SK-N-SH (cell line): Measurements from ENCODE around the gene HAT1. TPM values are rescaled to one million over a fixed set of nuclear protein-coding genes. Genes with fewer than 3 reads are reported as not detected.

Experiments used
- CTCF ChIA-PET: fragments of 300-600, 350-600 bp; formaldehyde crosslinking; extraction: SDS; loops from one replicate; lab custom pipeline; 2021; lab: Yijun Ruan, JAX
- POLR2A ChIA-PET: fragments of 350-600 bp; sonication (Branson Sonifier 250); formaldehyde crosslinking; extraction: SDS; loops from one replicate; lab custom pipeline; 2020; ENCODE audit warnings: antibody characterized with exemption, inconsistent platforms; lab: Yijun Ruan, JAX
- DNase-seq: peaks from one replicate; pipeline ENCODE4 v3.0.0; 2012
- H2AFZ ChIP-seq: fragments of 200-600 bp; sonication (generic); 2 replicates; pipeline ENCODE4 v1.8.1; 2016; ENCODE audit warnings: antibody characterized with exemption, mild to moderate bottlenecking, low read depth
- H3F3A ChIP-seq: fragments of 200-600 bp; sonication (generic); replicated peaks from 2 replicates; pipeline ENCODE3; 2016; ENCODE audit warnings: antibody characterized with exemption, mild to moderate bottlenecking; ENCODE audit not compliant: insufficient read depth
- H3K27ac ChIP-seq, 2 experiments: fragments of 200-500 bp in 1 of 2; fragments of 200-600 bp in 1 of 2; sonication (Bioruptor generic) in 1 of 2; sonication (generic), shearing (Covaris generic) in 1 of 2; 2 replicates each; pipeline versions ENCODE4 v1.5.1 to v1.6.1; 2014 to 2016; ENCODE audit warnings: low read depth in 2 of 2, inconsistent platforms in 1 of 2, low read length in 1 of 2, mild to moderate bottlenecking in 1 of 2, mixed read lengths in 1 of 2
- H3K27me3 ChIP-seq: fragments of 200-600 bp; sonication (generic), shearing (Covaris generic); 2 replicates; pipeline ENCODE4 v1.6.1; 2016; ENCODE audit warnings: mixed run types; ENCODE audit not compliant: insufficient read depth
- H3K36me3 ChIP-seq, 2 experiments: fragments of 200-500 bp in 1 of 2; fragments of 200-600 bp in 1 of 2; sonication (Bioruptor generic) in 1 of 2; sonication (generic) in 1 of 2; replicated peaks in 1 of 2; 2 replicates each; pipeline versions ENCODE3 to v1.5.1; 2014 to 2016; ENCODE audit warnings: low read length in 1 of 2, mild to moderate bottlenecking in 1 of 2; ENCODE audit not compliant: insufficient read depth in 2 of 2, control insufficient read depth in 1 of 2
- H3K4me1 ChIP-seq, 2 experiments: fragments of 200-500 bp in 1 of 2; fragments of 200-600 bp in 1 of 2; sonication (Bioruptor generic) in 1 of 2; sonication (generic), shearing (Covaris generic) in 1 of 2; 2 replicates each; pipeline versions ENCODE4 v1.5.1 to v1.6.1; 2014 to 2016; ENCODE audit warnings: low read depth in 1 of 2, low read length in 1 of 2, mixed run types in 1 of 2; ENCODE audit not compliant: insufficient read depth in 2 of 2, control insufficient read depth in 1 of 2
- H3K4me2 ChIP-seq: fragments of 200-600 bp; sonication (generic), shearing (Covaris generic); 2 replicates; pipeline ENCODE4 v1.6.1; 2017; ENCODE audit warnings: mixed run types
- H3K4me3 ChIP-seq, 2 experiments: fragments of 200-500 bp in 1 of 2; fragments of 200-600 bp in 1 of 2; sonication (Bioruptor generic) in 1 of 2; sonication (generic), shearing (Covaris generic) in 1 of 2; 2 replicates each; pipeline versions ENCODE4 v1.5.1 to v1.8.1; 2014 to 2016; ENCODE audit warnings: low read depth in 2 of 2, inconsistent platforms in 1 of 2, low read length in 1 of 2, mild to moderate bottlenecking in 1 of 2, mixed read lengths in 1 of 2, moderate library complexity in 1 of 2
- H3K79me2 ChIP-seq: fragments of 200-600 bp; sonication (generic); 2 replicates; pipeline ENCODE4 v1.8.1; 2017; ENCODE audit warnings: mild to moderate bottlenecking; ENCODE audit not compliant: insufficient read depth
- H3K9ac ChIP-seq: fragments of 200-600 bp; sonication (generic); 2 replicates; pipeline ENCODE4 v1.6.1; 2017; ENCODE audit warnings: mixed run types
- H3K9me2 ChIP-seq: fragments of 200-600 bp; sonication (generic); 2 replicates; pipeline ENCODE4 v1.6.1; 2017; ENCODE audit warnings: mixed run types
- H3K9me3 ChIP-seq: fragments of 200-600 bp; sonication (generic); 2 replicates; pipeline ENCODE4 v1.6.1; 2017; ENCODE audit warnings: mixed run types, mild to moderate bottlenecking, moderate library complexity
- H4K20me1 ChIP-seq: fragments of 200-600 bp; sonication (generic); 2 replicates; pipeline ENCODE4 v1.6.1; 2017; ENCODE audit warnings: mild to moderate bottlenecking, mixed run types; ENCODE audit not compliant: insufficient read depth
- EP300 ChIP-seq, 2 experiments: IDR thresholded peaks; 2 replicates each; pipeline versions ENCODE4 v1.4.0 to v1.6.1; 2012; ENCODE audit warnings: borderline replicate concordance in 1 of 2, low read depth in 1 of 2, low read length in 1 of 2
- GABPA ChIP-seq: IDR thresholded peaks from 2 replicates; pipeline ENCODE4 v1.4.0; 2012; ENCODE audit warnings: low read depth, mild to moderate bottlenecking
- GATA2 ChIP-seq: sonication (generic); formaldehyde crosslinking; IDR thresholded peaks from 2 replicates; pipeline ENCODE4 v1.5.0; 2020; ENCODE audit warnings: mild to moderate bottlenecking, missing genetic modification reagents
- IRF3 ChIP-seq: fragments of 150-350 bp; IDR thresholded peaks from 2 replicates; pipeline ENCODE4 v1.6.1; 2016; ENCODE audit warnings: mild to moderate bottlenecking, low read depth, low read length
- MEF2A ChIP-seq: IDR thresholded peaks from 2 replicates; pipeline ENCODE4 v1.4.0; 2012; ENCODE audit warnings: low read depth, borderline replicate concordance
- NFIC ChIP-seq: IDR thresholded peaks from 2 replicates; pipeline ENCODE4 v1.4.0; 2012; ENCODE audit warnings: borderline replicate concordance
- NRF1 ChIP-seq: IDR thresholded peaks from 2 replicates; pipeline ENCODE4 v1.6.1; 2012; ENCODE audit warnings: low read depth, mild to moderate bottlenecking, low read length
- PBX3 ChIP-seq: IDR thresholded peaks from 2 replicates; pipeline ENCODE4; 2012
- RCOR1 ChIP-seq: fragments of 150-350 bp; IDR thresholded peaks from 2 replicates; pipeline ENCODE4 v1.6.1; 2017; ENCODE audit warnings: antibody characterized with exemption, low read length
- RXRA ChIP-seq: IDR thresholded peaks from 2 replicates; pipeline ENCODE4 v1.4.0; 2012; ENCODE audit warnings: low read depth, mild to moderate bottlenecking, borderline replicate concordance
- SIN3A ChIP-seq: IDR thresholded peaks from 2 replicates; pipeline ENCODE4 v1.6.1; 2012; ENCODE audit warnings: low read depth, mild to moderate bottlenecking, low read length, moderate library complexity, borderline replicate concordance
- SMC3 ChIP-seq: IDR thresholded peaks from 2 replicates; pipeline ENCODE4 v1.6.1; 2012; ENCODE audit warnings: low read depth, low read length, improper control_type of control experiment
- TAF1 ChIP-seq: IDR thresholded peaks from 2 replicates; pipeline ENCODE4 v1.6.1; 2012; ENCODE audit warnings: low read depth, mild to moderate bottlenecking, low read length, moderate library complexity, borderline replicate concordance
- TCF12 ChIP-seq: IDR thresholded peaks from 2 replicates; pipeline ENCODE4 v1.4.0; 2012
- TEAD4 ChIP-seq: IDR thresholded peaks from 2 replicates; pipeline ENCODE4 v1.4.0; 2012; ENCODE audit warnings: mild to moderate bottlenecking, borderline replicate concordance; ENCODE audit not compliant: insufficient read depth
- YY1 ChIP-seq: IDR thresholded peaks from 2 replicates; pipeline ENCODE4 v1.4.0; 2012; ENCODE audit warnings: low read depth, mild to moderate bottlenecking
- WGBS: methylation state at CpG from one replicate; pipeline ENCODE4 v1.1.6; 2017; ENCODE audit warnings: low lambda C conversion rate; 5-methylcytosine and 5-hydroxymethylcytosine counted together
- polyA plus RNA-seq, 3 experiments: library from polyadenylated mRNA; depleted of rRNA; stranded (reverse); fragments of >200 nt; gene quantifications; 2 replicates each; pipeline ENCODE4 v1.2.3, GENCODE V29; 2012
- TF ChIP-seq, protein P1 (sequence below): fragments of 150-350 bp; IDR thresholded peaks from 2 replicates; pipeline ENCODE4 v1.6.1; 2017; ENCODE audit warnings: antibody characterized with exemption, low read length, low read depth, borderline replicate concordance

Gene HAT1
- polyA plus RNA-seq, 1 of the 3 experiments (the other 2 are of a cell fraction): 18.6 TPM

DNA sequence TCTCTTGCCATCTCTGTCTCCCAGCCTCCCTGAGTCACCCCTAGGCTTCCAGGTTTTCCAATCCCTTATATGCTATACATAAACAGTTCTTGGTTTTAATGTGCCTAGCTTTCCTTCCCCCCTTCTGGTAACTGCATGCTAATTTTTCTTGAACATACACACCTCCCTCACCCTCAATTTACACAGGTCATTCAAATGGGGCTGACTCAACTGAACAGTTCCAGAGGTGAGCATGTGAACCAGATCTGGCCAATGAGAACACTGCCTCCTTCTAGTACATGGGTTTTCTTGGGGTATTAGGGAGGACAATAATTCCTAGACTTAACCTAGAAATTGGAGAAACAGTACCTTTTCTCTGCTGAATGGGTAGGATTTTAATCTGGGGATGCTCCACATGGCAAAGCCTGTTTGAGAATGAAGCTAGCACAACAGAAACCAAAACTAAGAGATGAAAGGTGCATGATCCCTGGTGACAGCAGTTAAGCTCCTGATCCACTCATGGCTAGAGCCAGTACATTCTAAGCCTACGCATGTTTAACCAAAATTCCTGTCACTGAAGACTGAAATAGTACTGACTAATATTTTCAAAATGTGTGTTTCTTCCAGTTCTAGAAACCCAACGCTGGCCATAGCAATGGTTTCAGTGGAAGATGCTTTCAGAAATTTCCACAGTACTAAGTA lies 40.0 kb upstream of the HAT1 start (continued):
- TF ChIP-seq YY1: no peak
- TF ChIP-seq RCOR1: no peak
- no peak for TF ChIP-seq TCF12
- no peak for TF ChIP-seq SIN3A
- TF ChIP-seq TAF1: no peak
- no peak for TF ChIP-seq NRF1
- TF ChIP-seq GABPA: no peak
- TF ChIP-seq NFIC: no peak
- TF ChIP-seq PBX3: no peak

DNA sequence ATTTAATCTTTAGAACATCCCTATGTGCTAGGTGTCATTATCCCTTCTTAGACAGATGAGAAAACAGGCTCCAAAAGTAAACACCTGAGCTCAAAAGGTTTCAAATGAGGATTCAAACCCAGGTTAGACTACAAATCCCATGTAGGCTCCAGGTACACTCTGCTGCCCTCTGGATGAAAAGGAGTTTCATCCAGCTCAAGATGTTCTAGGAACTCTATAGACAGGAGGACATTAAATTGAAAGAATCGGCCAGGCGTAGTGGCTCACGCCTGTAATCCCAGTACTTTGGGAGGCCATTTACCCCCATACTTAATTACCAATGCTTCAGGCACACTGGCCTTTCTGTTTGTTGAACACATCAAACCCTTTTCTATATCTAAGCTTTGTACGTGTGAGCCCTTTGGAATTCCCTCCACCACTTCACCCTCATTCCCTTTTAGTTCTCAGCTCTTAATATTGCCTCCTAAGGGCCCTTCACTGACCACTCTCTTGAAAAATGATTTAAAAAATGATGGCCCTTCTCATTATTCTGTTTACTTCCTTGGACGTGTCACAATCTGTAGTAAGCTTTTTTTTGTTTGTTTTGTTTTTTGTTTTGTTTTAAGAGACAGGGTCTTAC lies 38.9 kb upstream of the HAT1 start:
- no peak for TF ChIP-seq NRF1
- no peak for TF ChIP-seq SMC3
- TF ChIP-seq MEF2A: no peak
- no peak for TF ChIP-seq SIN3A
- TF ChIP-seq NFIC: no peak
- no peak for TF ChIP-seq EP300 (IDR thresholded peaks at IDR 0.05; ENCODE audit: borderline replicate concordance in 1 of 2, low read depth in 1 of 2, low read length in 1 of 2)
- TF ChIP-seq YY1: no peak
- no peak for TF ChIP-seq GATA2 (CRISPR knock-in tag)
- TF ChIP-seq, protein P1, sequence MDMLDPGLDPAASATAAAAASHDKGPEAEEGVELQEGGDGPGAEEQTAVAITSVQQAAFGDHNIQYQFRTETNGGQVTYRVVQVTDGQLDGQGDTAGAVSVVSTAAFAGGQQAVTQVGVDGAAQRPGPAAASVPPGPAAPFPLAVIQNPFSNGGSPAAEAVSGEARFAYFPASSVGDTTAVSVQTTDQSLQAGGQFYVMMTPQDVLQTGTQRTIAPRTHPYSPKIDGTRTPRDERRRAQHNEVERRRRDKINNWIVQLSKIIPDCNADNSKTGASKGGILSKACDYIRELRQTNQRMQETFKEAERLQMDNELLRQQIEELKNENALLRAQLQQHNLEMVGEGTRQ: no peak
- no peak for TF ChIP-seq IRF3
- no peak for TF ChIP-seq TEAD4
- TF ChIP-seq RXRA: no peak
- TF ChIP-seq TAF1: no peak
- TF ChIP-seq RCOR1: no peak
- Histone ChIP-seq H3K9me2 (no peaks in the 10 kb centered on the region), H3K27me3 (no peaks in the 10 kb centered on the region), H3K4me3 (no peak overlapping the region), H3K27ac (no peak overlapping the region), H3K36me3 (peaks cover 0 to 6% of the 10 kb centered on the region in 2 experiments), H3K79me2 (no peaks in the 10 kb centered on the region), H4K20me1 (no peaks in the 10 kb centered on the region), H3K9ac (no peak overlapping the region), H3K4me2 (no peak overlapping the region), H2AFZ (no peak overlapping the region), H3K4me1 (no peaks in the 10 kb centered on the region; a peak in 1 of 4 replicates), H3K9me3 (no peaks in the 10 kb centered on the region), H3F3A (no peaks in the 10 kb centered on the region)
- POLR2A ChIA-PET: no interaction called here
- CTCF ChIA-PET: no interaction called here
- WGBS: 90% methylated on average over 5 of the region's 5 CpGs
- no peak for DNase-seq
